ENCODE results near the gene TBXA2R.
"Not testable (repeated sequence)": the region's sequence is repeated elsewhere in the genome, so short reads cannot be mapped to it uniquely, and the experiment has no call there.

The TBXA2R gene

DNA sequence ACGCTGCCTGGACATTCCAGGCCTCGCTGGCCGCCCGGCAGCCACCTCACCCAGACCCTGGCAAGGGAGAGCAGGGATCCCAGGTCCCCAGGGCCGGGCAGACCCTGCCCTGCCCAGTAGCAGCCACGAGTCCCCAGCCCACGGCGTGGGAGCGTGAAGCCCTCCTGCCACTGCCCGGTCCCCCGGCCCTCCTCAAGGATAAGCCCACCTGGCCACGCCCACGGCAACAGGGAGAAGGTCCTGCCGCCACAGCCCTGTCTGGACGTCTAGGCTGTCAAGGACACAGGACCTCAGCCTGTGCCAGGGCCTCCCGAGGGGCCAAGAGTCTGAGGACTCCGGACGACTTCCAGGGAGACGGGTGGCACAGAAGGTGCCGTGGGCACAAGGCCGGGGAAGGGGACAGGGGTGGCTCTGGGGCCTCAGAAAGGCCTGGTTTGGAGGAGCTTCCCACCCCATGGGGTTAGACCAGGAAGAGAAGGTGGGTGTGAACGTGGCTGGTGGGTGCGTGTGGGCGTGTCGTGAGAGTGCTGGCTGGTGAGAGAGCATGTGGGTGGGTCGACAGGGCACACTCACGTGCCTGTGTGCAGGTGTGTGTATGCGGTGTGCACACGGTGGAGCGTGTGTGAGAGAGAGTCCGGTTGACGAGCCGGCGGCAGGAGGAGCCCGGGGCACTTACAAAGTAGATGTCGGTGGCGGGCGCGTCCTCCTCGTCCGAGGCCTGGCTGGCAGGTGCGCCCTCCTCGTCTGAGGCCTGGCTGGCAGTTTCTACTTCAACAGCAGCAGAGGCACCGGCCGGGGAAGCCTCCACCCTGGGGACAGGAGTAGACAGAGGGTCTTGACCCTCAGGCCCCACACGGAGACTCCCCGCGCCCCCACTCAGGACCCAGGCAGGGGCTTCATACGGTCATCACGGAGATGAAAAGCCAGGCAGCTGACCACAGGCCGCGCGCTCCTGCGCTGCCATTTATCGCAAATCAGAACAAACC is 31.8 kb upstream of the TBXA2R start:
- no peak for DNase-seq

DNA sequence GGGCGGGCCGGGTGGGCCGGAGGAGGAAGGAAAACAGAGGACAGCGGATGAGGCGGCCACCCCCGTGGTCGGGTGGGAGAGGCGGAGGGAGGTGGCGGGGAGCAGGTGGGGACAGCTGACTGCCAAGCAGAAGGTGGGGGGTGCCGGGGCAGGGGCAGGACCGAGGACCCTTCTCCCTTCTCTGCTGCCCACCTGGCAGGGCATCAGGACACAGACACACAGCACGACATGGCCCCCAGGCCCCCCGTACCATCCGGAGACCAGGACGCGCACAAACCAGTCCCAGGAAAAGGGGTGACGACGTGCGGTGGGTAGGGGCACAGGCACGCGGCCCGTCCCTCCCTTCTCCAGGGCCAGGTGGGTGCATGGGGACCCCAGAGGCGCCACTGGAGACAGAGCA is 30.9 kb upstream of the TBXA2R start:
- no peak for DNase-seq

DNA sequence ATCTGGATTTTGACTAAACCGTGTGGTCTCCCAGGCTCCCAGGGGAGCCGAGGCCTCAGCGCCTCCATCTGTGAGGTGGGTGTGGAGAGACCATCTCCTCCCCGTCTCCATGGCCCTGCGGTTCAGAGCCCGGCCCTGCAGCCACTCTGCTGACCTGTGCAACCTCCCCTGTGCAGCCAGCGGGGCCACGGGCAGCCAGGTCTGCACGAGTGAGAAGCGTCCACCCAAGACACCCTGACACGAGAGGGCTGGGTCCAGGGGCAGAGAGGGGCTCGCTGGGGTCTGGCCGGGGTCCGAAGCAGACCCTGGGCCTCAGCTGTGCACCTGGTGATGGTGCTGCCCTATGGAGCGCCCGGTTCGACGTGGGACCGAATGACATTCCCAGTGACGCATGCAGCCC is 30.3 kb upstream of the TBXA2R start:
- DNase-seq = no peak

DNA sequence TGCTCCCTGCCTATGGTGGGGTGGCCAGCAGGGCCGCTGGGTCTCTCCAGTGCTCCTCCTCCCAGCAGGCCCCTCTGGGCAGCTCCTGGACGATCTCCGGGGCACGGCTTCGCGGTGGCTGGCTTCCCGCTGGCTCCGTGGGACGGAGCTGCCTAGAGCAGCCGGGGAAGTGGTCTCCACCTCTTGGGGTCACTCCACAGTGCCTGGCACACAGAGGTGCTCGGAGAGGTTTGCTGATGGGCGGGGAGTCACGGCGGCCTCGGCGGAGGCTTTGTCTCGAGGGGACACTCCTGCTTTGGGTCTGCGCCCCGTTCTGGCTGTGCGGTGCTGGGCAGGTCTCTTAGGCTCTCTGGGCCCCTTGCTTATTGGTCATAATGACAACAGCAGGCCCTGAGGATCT is 29.8 kb upstream of the TBXA2R start:
- no peak for DNase-seq

DNA sequence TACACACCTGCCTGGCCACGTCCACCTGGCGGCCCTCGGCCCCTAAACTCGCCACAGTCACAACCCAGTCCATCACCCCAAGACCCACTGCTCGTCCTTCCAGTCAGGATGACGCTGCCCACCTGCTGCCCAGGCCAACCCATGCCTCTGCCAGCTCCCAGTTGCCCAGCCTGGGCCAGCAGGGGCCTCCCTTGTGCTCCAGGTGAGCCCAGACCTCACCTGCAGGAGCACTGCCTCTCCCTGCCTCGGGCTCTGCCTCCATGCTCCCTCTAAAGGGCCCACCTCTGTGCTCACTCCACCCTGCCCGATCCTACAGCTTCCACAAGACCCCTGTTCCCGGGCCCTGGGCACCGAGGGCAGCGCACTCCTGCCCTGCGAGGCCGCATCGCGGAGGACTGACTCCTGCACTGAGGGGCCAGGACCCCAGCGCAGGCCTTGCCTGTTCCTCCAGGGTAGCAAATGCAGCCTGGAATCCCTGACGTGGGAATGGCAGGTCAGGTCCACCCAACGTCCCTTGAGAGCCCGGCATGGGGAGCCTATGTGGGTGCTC is 27.9 kb upstream of the TBXA2R start:
- no peak for DNase-seq

DNA sequence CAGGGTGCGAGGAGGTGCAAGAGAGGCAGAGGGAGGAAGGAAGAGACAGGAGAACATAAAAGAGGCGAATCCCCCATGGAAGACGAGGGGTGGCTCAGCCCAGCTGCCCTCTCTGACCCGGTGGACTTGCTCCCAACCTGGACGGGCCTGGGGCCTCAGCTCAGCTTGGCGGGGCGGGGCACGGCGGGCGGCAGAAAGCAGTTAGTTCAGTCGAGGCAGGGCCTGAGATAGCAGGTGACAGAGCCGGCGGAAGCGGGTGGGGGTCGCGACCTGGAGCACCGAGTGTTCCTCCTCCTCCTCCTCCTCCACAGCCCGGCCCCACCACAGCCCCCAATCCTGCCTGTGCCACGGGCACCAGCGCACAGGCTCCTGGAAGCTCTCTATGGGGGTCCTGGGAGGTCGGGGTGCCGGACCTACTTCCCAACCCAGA is 26.9 kb upstream of the TBXA2R start:
- DNase-seq = no peak

DNA sequence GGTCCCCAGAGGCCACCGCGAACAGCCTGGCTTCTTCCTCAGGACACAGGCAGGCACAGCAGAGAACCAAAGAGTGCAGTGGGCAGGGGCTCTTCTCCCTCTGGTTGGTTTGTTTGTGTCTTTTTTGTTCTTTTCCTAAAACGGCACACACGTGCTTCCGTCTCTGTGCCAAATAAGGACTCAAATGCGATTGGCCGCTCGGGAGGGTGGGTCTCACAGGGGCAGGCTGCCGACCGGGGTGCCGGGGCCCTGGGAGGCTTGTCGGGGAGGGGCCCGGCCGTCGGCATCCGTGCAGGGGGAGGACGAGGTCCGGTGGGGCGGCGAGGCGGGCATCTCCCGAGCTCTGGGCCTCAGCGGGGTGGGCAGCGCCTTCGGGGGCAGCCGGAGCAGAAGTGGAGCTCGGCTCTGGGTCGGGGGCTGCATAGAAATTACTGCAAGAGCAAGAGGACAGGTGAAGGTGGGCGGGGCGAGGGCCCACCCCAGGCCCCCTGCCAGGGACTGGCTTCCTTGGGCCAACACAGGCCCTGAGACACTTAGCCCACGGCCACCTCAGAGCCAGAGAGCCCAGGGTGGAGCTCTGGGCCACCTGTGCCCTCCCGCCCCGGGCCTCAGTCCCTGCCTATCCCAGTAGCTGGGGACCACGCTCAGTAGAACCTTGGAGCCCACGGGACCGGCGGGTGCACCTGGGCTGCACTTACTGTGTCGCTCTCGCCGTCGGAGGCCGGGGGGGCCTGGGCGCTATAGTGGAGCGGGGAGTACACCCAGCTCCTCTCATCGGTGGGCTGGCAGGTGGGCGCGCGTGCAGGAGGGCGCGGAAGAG is 26.3 kb upstream of the TBXA2R start:
- DNase-seq = no peak

DNA sequence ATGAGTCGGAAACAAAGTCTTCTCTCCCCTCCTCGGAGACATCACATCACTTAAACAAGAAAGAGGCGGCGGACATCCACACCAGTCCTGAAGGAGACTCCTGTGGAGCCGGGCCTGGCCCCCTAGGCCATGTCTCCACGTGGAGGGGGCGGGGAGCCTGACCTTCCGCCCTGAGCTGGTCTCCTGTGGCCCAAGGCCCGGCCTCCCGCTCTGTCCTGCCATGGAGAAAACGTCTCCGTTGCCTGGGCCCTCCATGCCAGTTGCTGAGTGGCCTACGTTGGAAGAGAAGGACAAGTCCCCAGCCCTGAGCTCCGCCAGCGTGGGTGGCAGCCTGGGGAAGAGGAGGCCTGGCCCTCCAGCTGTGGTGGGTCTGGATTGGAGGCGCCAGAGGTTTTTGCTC is 25.4 kb upstream of the TBXA2R start:
- DNase-seq = no peak

DNA sequence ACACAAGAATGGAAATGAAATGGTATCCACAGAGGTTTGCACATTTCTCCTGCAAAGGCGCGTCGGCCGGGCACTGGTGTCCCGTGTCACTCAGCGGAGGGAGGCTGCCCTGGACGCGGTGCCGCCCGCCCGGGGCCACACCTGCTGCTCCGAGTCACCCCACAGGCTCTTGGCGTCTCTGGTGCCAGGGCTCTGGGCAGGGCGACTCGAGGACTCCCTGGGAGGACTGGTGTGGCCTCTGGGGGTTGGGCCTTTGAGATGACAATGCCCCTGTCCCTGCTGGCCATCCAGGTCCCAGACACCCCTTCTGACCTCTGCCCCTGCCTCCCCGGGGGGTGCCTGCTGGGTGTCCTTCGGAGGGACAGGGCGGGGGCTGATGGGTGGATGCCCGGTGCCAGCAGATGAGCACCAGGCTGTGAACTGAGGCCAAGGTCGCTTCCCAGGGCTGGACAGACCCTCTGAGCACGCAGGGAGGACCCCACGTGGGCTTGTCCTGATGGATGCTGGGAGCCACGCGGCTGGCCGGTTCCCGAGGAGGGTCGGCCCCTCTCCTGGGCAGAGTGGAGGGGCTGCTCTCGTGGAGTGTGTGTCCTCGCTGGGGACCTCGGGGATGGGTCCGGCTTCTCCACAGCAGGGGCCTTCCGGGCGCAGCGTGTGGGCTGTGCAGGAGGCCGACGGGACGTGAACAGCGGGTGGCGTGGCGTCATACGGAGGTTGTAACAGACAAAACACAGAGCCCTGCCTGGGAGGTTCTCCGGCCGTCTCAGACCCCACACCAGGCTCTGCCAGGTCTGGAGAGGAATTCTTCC is 24.6 kb upstream of the TBXA2R start:
- DNase-seq = no peak

DNA sequence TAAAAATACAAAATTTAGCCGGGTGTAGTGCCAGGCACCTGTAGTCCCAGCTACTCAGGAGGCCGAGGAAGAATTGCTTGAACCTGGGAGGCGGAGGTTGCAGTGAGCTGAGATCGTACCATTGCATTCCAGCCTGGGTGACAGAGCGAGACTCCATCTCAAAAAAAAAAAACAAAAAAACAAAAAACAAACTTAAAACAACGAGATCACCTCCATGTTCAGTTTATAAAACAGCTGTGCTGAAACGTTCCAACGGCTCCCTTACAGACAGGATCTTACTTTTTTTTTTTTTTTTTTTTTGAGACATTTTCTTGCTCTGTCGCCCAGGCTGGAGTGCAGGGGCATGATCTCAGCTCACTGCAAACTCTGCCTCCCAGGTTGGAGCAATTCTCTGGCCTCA is 22.1 kb upstream of the TBXA2R start:
- DNase-seq = not testable (repeated sequence)

DNA sequence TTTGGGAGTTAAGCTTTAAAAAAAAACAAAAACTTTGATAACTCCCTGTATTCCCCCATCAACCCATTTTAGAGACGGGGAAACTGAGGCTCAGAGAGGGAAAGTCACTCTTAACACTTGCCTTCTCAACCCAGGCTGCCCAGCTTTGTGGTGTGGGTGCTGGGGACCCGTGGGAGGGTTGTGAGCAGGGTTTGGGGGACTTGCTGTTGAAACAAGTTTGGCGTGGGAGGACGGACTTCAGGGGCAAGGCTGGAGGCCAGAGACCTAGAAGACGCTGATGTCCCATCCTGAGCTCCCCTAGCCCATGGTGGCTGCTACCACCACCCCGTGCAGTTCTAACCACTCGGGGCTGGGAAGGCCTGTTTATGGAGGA is 20.7 kb upstream of the TBXA2R start:
- DNase-seq = peak in 1 of 6 experiments; percentile 28

DNA sequence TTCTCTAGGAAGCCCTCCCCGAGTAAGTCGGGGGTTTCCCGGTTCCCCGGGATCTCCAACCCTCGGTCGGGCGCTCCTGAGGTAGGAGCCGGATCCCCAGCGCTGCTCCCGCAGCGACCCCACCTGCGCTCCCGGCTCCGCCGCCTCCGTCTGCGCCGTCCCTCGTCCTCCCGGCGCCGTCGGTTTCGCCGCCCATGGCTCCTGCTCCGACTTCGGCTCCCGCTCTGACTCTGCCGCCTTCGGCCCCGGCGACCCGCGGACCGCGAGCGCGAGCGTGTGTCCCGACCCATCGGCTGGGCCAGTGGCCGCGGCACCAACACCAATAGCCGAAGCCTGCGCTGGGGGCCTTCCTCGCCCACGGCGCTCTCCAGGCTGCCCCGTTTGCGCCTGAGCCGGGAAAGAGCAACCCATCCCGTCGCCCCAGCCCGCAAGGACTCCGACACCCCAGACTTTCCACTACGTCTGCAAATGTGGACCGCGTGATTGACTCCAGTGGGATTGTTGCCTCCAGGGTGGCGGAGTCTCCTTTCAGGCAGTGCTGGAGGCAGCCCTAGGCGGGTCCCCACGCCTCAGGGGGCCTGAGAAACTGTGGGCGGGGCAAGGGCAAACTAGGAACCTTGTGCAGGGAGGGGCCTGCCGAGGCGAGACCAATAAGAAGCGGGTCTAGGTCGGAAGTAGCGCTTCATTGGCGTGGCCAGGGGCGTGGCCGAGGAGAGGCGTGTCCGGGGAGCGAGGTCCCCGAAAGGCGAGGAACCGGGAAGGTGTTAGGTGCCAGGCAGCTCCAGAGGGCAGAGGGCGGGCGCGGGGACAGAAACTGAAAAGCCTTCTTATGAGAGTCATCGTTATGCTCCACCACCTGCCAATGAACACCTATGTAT is 20.0 kb upstream of the TBXA2R start, which contains the start of gene CACTIN:
CACTIN (minus strand) TSS at position 318 of the 878 bp plus-strand sequence; CDS start at position 290, 28 bp downstream.
- DNase-seq = peak; percentile 96 to 99 (median 98)

DNA sequence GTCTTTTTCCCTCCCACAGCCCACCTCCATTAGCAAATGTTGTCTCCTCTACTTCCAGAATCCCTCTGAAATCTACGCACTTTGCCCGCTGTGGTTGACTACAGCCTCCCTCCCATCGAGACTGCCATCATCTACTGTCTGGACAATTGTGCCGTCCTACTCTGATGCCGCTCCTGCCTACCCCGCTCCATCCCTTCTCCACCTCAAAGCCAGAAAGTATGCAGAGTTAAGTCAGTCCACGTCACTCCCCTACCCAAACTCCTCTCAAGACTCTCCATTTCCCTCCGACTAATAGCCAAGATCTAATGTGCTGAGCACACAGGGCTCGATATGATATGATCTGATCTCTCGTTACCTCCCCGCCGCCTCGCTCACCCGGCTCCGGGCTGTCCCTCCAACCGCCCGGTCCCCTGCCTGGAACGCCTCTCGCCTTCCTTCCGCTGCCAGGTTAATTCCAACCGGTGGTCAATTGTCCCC is 19.4 kb upstream of the TBXA2R start:
- DNase-seq = no peak

DNA sequence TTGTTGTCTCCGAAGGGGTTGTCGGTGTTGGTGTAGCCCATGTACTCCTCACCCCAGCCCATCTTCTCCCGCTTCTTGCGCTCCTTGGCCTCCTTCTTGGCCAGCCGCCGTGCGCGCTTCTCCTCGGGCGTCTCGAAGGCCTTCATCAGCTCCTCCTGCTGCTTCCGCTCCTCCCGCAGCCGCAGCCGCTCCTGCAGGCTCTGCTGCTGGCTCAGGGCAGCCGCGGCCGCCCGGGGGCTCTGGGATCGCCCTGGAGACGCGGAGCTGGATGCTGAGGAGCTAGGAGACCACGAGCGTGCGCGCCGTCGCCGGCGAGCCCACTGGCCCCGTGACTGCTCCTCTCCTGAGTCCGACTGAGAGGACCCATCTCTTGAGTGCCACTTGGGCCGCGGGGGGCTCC is 17.0 kb upstream of the TBXA2R start:
- DNase-seq = no peak

DNA sequence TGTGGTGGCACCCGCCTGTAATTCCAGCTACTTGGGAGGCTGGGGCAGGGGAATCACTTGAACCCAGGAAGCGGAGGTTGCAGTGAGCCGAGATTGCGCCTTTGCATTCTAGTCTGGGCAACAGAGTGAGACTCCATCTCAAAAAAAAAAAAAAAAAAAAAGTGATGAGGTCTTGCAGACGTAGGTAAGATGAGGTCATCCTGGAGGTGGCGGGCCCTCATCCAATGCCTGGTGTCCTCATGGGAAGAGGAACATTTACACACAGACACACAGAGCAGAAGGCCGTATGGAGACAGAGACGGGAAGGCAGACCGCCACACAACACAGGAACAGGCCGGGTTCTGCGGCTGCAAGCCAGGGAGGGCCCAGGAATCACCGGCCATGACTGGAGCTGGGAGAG is 15.5 kb upstream of the TBXA2R start:
- DNase-seq = no peak

DNA sequence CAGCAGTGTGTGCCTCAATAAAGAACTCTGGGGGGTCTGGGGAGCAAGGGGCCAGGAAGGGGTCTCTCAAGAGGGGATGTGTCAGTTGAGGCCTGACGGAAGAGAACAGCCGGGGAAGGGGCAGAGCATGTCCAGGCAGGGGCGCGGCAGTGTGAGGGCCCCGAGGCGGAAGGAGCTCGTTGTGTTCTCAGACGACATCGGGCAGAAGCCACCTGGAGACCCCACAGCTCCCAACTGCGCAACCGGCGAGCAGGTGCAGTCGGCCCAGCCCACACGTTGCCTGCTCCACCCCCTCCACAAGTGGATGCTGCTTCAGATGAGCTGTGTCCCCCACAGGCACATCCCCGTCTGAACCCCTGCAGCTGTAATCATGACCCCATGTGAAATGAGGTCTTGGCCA is 15.0 kb upstream of the TBXA2R start:
- no peak for DNase-seq

DNA sequence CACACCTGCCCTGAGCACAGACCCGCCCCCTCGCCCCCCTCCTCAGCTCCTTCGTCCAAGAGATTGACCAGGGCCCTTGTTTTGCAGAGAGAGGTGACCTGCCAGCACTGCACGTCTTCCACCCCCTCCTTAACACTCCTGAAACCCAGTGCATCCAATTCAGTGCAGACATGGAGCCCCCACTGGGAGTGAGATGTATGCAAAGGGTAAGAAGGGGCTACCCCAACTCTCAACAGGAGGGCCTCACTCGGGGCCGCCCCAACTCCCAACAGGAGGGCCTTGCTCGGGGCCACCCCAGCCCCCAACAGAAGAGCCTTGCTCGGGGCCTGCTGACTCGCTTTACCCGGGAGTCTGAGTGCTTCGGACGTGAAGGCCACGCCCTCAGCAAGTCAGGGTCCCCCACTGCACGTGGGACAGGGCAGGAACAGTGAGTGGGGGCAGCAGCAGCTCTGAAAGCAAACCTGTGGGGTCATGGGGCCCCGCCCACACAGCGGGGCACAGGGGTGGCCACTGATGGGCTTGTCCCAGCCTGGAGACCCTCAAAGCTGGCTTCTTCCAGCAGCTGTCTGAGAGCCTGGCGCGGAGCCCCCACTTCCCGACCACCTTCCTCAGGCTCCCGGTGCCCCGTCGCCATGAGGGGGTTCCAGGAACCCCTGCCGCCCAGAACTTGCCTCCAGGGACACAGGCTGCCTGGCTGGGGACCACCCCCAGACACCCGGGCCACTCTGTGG is 14.3 kb upstream of the TBXA2R start:
- no peak for DNase-seq

DNA sequence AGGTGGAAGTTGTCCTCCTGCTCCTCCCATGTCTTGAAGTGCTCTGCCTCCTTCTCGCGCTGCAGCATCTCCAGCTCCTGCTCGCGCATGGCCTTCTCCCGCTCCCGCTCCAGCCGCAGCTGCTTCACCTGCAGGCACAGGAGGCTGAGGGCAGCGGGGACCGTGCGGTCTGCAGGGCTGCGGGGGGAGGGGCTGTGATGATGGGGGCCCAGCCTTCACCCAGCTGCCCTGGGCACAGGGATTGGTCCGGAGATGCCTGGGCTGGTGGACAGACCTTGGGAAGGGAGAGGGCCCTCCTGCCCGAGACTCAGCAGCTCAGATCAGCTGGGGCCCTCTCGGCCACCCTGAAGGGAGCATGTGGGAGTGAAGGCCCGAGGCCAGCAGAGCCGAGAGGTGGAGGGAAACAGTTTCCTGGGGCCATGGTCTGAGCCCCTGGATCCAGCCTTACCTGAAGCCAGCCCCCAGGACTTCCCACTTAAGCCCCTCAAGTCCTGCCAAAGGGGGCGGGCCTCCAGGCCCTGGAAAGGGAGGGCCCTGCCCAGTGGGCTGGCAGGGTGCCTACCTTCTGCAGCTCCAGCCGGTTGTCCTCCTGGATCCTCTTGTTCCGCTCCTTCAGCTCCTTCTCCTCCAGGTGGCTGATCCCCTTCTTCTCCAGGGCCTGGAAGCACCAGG is 13.6 kb upstream of the TBXA2R start:
- DNase-seq = no peak

DNA sequence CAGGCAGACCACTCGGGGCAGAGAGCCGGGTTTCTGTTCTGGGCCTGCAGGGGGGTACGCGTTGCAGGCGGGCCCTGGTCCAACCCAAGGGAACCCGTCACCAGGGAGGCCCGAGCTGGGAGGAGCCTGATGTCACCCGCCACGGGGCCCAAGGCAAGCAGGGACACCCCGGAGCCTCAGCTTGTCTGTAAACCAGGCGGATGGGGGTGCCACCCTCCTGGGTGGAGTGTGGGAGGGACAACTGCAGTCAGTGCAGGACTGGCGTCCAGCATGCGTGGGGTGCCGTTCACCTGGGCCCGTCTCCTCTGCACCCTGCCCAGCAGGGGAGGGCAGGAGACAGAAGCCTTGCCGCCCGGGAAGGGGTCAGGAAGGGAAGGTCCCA is 12.9 kb upstream of the TBXA2R start:
- no peak for DNase-seq

All from stimulated activated naive CD4-positive, alpha-beta T cell (primary cell).